HepG2 (cell line): ENCODE measurements around the gene UBE2O. TPM values are rescaled to one million over a fixed set of nuclear protein-coding genes. Genes with fewer than 3 reads are reported as not detected.

ENCODE experiments used
- CBX5 ChIP-seq: sonication (generic); formaldehyde crosslinking; IDR thresholded peaks from 2 replicates; pipeline ENCODE4 v1.4.0; 2020; ENCODE audit warnings: missing genetic modification reagents, borderline replicate concordance
- GFI1 ChIP-seq: sonication (generic); formaldehyde crosslinking; IDR thresholded peaks from 2 replicates; pipeline ENCODE4 v1.5.0; 2020; ENCODE audit warnings: missing genetic modification reagents, mild to moderate bottlenecking, borderline replicate concordance
- KAT8 ChIP-seq: IDR thresholded peaks from 2 replicates; pipeline ENCODE4 v1.6.1; 2016; ENCODE audit warnings: missing genetic modification reagents, missing compliant biosample characterization
- KLF16 ChIP-seq, 2 experiments: sonication (generic) in 1 of 2; formaldehyde crosslinking in 1 of 2; IDR thresholded peaks; 2 replicates each; pipeline versions ENCODE4 v1.6.1 to v1.8.0; 2016 to 2023; ENCODE audit warnings: missing genetic modification reagents in 2 of 2, missing compliant biosample characterization in 1 of 2
- MBNL3 ChIP-seq: fragments of 250-450 bp; sonication (Bioruptor Pico); conservative IDR thresholded peaks from 2 replicates; pipeline ENCODE4 v1.8.0; 2022; ENCODE audit warnings: mild to moderate bottlenecking, inconsistent platforms
- MED8 ChIP-seq: sonication (generic); formaldehyde crosslinking; IDR thresholded peaks from 2 replicates; pipeline ENCODE4 v1.8.1; 2023; ENCODE audit warnings: mild to moderate bottlenecking, missing genetic modification reagents; ENCODE audit not compliant: insufficient replicate concordance
- MLXIP ChIP-seq: sonication (generic); formaldehyde crosslinking; IDR thresholded peaks from 2 replicates; pipeline ENCODE4 v1.9.0; 2021; ENCODE audit warnings: missing genetic modification reagents, borderline replicate concordance
- NKX3-1 ChIP-seq: sonication (generic); formaldehyde crosslinking; IDR thresholded peaks from 2 replicates; pipeline ENCODE4 v1.5.0; 2020; ENCODE audit warnings: missing genetic modification reagents
- NONO ChIP-seq, 2 experiments: fragments of 450-650 bp in 1 of 2; sonication (generic) in 1 of 2; formaldehyde crosslinking in 1 of 2; IDR thresholded peaks in 1 of 2; conservative IDR thresholded peaks in 1 of 2; 2 replicates each; pipeline versions ENCODE4 v1.6.1 to v1.8.0; 2017 to 2022; ENCODE audit warnings: mild to moderate bottlenecking in 1 of 2, missing genetic modification reagents in 1 of 2, moderate library complexity in 1 of 2
- NR0B2 ChIP-seq: sonication (generic); formaldehyde crosslinking; IDR thresholded peaks from 2 replicates; pipeline ENCODE4 v1.4.0; 2020; ENCODE audit warnings: mild to moderate bottlenecking, missing genetic modification reagents
- SMAD3 ChIP-seq: sonication (generic); formaldehyde crosslinking; IDR thresholded peaks from 2 replicates; pipeline ENCODE4 v1.4.0; 2020; ENCODE audit warnings: missing genetic modification reagents
- SMARCC2 ChIP-seq: fragments of 450-650 bp; IDR thresholded peaks from 2 replicates; pipeline ENCODE4 v1.6.1; 2017; ENCODE audit warnings: antibody characterized with exemption, mild to moderate bottlenecking
- SOX5 ChIP-seq: IDR thresholded peaks from 2 replicates; pipeline ENCODE4 v1.6.1; 2016; ENCODE audit warnings: borderline replicate concordance
- TBX2 ChIP-seq: sonication (generic); formaldehyde crosslinking; IDR thresholded peaks from 2 replicates; pipeline ENCODE4 v1.5.0; 2020; ENCODE audit warnings: missing genetic modification reagents, mild to moderate bottlenecking, borderline replicate concordance
- THAP9 ChIP-seq: sonication (generic); formaldehyde crosslinking; IDR thresholded peaks from 2 replicates; pipeline ENCODE4; 2020; ENCODE audit warnings: missing genetic modification reagents, mild to moderate bottlenecking, borderline replicate concordance
- ZNF501 ChIP-seq: sonication (generic); formaldehyde crosslinking; IDR thresholded peaks from 2 replicates; pipeline ENCODE4 v1.5.1; 2020; ENCODE audit warnings: mild to moderate bottlenecking, moderate library complexity, missing genetic modification reagents
- polyA plus RNA-seq, 8 experiments: library from polyadenylated mRNA; depleted of rRNA in 3 of 8; stranded (reverse) in 7 of 8; unstranded in 1 of 8; fragments of >200 nt; fragmentation: Illumina TruSeq in 4 of 8; extraction: Trizol in 4 of 8; gene quantifications; 2 replicates each; pipeline versions ENCODE4 v1.2.1 to v1.2.3, GENCODE V29; 2011 to 2016; ENCODE audit warnings: low read depth in 4 of 8, missing spikeins in 1 of 8, mixed read lengths in 1 of 8; ENCODE audit not compliant: insufficient read depth in 1 of 8
- total RNA-seq, 5 experiments: library from RNA; depleted of rRNA; stranded (reverse); fragments of >200 nt; fragmentation: Illumina TruSeq; extraction: Trizol; gene quantifications; 2 replicates each; pipeline ENCODE4 v1.2.3, GENCODE V29; 2016; ENCODE audit warnings: low read depth in 1 of 5
- TF ChIP-seq, protein P1 (sequence below): sonication (generic); formaldehyde crosslinking; IDR thresholded peaks from 2 replicates; pipeline ENCODE4 v1.4.0; 2020; ENCODE audit warnings: low read depth, missing genetic modification reagents

Gene UBE2O
- total and polyA plus RNA-seq, 2 of the 13 experiments (the other 11 are each of a cell fraction or from before 2014, with no cell fraction given): 21.5 to 23.5 TPM

GRCh38 chr17:76376318-76377133 is 76.4 kb downstream of the UBE2O start (continued):
- TF ChIP-seq SMARCC2 (no peak), ZNF501 (CRISPR knock-in tag) (no peak; the same call in none of the 2 replicates), NONO (IDR thresholded peaks at IDR 0.05) (no peak), NONO (CRISPR knock-in tag; conservative IDR thresholded peaks at IDR 0.05) (no peak; the same call in 1 of the 2 replicates), MBNL3 (CRISPR knock-in tag) (no peak), SOX5 (peak; percentile 94), KAT8 (peak; percentile 90), THAP9 (CRISPR knock-in tag) (peak; percentile 27; the same call in 1 of the 2 replicates), TBX2 (CRISPR knock-in tag) (peak; percentile 93), KLF16 (CRISPR knock-in tag; IDR thresholded peaks at IDR 0.05) (peak in 1 of 2 experiments; percentile 98; a peak in 2 of 4 replicates), CBX5 (CRISPR knock-in tag) (peak; percentile 66; the same call in 1 of the 2 replicates), NKX3-1 (CRISPR knock-in tag) (peak; percentile 78), MED8 (CRISPR knock-in tag) (peak; percentile 94), GFI1 (CRISPR knock-in tag) (peak; percentile 83), SMAD3 (CRISPR knock-in tag) (peak; percentile 88), NR0B2 (CRISPR knock-in tag) (peak; percentile 52; the same call in 1 of the 2 replicates), MLXIP (CRISPR knock-in tag) (no peak)
- TF ChIP-seq, protein P1, sequence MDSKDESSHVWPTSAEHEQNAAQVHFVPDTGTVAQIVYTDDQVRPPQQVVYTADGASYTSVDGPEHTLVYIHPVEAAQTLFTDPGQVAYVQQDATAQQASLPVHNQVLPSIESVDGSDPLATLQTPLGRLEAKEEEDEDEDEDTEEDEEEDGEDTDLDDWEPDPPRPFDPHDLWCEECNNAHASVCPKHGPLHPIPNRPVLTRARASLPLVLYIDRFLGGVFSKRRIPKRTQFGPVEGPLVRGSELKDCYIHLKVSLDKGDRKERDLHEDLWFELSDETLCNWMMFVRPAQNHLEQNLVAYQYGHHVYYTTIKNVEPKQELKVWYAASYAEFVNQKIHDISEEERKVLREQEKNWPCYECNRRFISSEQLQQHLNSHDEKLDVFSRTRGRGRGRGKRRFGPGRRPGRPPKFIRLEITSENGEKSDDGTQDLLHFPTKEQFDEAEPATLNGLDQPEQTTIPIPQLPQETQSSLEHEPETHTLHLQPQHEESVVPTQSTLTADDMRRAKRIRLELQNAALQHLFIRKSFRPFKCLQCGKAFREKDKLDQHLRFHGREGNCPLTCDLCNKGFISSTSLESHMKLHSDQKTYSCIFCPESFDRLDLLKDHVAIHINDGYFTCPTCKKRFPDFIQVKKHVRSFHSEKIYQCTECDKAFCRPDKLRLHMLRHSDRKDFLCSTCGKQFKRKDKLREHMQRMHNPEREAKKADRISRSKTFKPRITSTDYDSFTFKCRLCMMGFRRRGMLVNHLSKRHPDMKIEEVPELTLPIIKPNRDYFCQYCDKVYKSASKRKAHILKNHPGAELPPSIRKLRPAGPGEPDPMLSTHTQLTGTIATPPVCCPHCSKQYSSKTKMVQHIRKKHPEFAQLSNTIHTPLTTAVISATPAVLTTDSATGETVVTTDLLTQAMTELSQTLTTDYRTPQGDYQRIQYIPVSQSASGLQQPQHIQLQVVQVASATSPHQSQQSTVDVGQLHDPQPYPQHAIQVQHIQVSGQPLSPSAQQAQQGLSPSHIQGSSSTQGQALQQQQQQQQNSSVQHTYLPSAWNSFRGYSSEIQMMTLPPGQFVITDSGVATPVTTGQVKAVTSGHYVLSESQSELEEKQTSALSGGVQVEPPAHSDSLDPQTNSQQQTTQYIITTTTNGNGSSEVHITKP (CRISPR knock-in tag): peak; percentile 78
